VCaP (cell line): ENCODE results near the gene IER5.
"Not testable (repeated sequence)": the region's sequence is repeated elsewhere in the genome, so short reads cannot be mapped to it uniquely, and the experiment has no call there.

Experiments
- H3K27ac ChIP-seq: fragments of 450-650 bp; 2 replicates; pipeline ENCODE4 v1.5.1; 2017
- TF ChIP-seq, protein P1 (sequence below): fragments of 450-650 bp; conservative IDR thresholded peaks from 2 replicates; pipeline ENCODE4 v1.5.1; 2017; ENCODE audit warnings: mild to moderate bottlenecking, moderate library complexity

IER5 gene

DNA sequence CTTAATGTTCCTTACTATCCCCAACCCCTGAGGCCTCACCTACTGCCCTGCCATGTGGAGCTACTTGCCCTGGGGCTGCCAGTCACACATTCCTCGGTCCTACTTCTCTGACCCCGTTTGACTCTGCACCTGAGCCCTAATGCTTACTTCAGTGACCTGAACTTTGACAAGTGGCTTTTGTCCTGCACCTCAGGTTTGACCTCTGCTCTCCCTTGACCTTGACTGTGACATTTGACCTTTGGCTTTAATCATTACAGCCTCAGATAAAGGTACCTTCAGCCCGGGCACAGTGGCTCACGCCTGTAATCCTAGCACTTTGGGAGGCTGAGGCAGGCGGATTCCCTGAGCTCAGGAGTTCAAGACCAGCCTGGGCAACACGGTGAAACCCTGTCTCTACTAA lies 31.9 kb upstream of the IER5 start:
- TF ChIP-seq, protein P1, sequence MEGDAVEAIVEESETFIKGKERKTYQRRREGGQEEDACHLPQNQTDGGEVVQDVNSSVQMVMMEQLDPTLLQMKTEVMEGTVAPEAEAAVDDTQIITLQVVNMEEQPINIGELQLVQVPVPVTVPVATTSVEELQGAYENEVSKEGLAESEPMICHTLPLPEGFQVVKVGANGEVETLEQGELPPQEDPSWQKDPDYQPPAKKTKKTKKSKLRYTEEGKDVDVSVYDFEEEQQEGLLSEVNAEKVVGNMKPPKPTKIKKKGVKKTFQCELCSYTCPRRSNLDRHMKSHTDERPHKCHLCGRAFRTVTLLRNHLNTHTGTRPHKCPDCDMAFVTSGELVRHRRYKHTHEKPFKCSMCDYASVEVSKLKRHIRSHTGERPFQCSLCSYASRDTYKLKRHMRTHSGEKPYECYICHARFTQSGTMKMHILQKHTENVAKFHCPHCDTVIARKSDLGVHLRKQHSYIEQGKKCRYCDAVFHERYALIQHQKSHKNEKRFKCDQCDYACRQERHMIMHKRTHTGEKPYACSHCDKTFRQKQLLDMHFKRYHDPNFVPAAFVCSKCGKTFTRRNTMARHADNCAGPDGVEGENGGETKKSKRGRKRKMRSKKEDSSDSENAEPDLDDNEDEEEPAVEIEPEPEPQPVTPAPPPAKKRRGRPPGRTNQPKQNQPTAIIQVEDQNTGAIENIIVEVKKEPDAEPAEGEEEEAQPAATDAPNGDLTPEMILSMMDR, result no peak
- H3K27ac ChIP-seq, result no peak overlapping the region

DNA sequence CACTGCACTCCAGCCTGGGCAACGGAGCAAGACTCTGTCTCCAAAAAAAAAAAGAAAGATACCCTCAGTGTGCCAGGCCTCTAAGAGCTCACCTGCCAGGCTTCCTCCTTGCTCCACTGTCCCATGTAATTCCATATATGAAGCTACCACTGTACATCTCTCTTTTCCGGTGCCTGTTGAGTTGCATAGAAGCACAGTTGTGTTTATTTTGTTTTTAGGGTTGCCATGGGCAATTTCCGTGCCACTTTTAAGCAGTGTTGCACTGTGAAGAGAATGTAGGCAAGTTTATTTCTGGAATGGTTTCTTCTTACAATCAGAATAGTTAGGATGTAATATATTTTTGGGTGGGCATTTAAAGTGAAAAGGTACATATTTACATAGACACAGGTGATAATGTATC lies 31.4 kb upstream of the IER5 start:
- TF ChIP-seq, protein P1, result no peak
- H3K27ac ChIP-seq, result no peak overlapping the region

DNA sequence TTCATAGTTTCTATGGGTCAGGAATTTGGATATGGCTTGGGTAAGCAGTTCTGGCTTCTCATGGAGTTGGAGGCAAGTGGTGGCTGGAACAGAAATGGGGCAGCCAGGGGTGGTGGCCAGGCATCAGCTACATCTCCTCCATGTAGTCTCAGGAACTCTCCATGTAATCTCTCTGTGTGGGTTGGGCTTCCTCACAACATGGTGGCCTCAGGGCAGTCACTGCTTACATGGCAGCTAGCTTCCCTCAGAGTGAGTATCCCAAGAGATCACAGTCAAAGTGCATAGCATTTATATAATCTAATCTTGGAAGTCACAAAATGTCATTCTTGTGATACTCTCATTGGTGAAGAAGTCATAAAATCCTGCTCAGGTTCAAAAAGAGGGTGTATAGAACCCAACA lies 29.1 kb upstream of the IER5 start:
- H3K27ac ChIP-seq, result no peak overlapping the region
- TF ChIP-seq, protein P1, result no peak

DNA sequence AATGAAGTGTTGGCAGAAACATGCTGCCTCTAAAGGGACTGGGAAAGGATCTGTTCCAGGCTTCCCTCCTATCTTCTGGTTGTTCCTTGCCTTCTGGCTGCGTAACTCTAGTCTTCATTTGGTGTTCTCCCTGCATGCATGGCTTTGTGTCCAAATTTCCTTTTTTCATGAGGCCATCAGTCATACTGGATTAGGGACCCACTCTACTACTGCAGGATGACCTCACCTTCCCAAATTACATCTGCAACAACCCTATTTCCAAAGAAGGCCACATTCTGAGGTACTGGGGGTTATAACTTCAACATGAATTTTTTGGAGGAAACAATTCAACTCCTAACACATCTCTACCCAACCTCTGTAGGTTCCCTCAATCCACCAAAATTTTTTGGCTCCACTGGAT lies 28.4 kb upstream of the IER5 start:
- H3K27ac ChIP-seq, result no peak overlapping the region
- TF ChIP-seq, protein P1, result no peak

DNA sequence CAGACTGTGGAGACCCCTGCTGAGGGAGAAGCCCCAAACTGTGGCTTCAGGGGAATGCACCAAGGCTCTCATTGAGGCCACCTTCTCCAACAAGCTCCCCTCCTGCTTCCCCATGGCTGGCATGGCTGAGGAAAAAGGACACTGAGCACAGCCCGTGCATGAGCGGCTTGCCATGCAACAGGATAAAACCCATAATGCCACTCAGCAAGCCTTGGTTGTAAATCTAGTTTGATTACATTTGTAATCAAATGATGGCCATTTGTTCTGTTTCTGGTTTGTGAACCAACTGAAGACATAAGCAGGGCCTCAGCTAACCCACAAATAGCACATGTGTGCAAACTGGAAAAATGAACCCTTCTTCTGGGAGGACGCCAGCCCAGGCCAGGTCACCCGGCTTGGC lies 27.6 kb upstream of the IER5 start:
- H3K27ac ChIP-seq, result not testable (repeated sequence)

DNA sequence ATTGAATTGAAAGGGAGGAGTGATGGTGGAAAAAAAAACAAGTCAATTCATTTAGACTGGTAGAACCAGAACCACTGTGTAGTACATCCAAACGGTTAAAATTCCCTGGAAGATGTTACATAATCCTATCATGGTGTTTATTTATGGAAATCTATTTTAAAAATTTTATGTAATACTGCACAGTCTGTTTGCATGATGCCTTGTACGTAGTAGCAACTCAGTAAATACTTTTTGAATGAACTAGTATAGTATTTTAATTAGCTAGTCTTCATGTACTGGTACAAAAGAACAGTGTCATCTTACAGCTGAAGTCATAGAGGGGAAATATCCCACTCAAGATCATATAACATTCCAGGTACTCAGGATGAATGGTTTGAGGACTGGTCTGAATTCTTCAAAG lies 27.0 kb upstream of the IER5 start:
- no peak overlapping the region for H3K27ac ChIP-seq
- TF ChIP-seq, protein P1, result no peak

DNA sequence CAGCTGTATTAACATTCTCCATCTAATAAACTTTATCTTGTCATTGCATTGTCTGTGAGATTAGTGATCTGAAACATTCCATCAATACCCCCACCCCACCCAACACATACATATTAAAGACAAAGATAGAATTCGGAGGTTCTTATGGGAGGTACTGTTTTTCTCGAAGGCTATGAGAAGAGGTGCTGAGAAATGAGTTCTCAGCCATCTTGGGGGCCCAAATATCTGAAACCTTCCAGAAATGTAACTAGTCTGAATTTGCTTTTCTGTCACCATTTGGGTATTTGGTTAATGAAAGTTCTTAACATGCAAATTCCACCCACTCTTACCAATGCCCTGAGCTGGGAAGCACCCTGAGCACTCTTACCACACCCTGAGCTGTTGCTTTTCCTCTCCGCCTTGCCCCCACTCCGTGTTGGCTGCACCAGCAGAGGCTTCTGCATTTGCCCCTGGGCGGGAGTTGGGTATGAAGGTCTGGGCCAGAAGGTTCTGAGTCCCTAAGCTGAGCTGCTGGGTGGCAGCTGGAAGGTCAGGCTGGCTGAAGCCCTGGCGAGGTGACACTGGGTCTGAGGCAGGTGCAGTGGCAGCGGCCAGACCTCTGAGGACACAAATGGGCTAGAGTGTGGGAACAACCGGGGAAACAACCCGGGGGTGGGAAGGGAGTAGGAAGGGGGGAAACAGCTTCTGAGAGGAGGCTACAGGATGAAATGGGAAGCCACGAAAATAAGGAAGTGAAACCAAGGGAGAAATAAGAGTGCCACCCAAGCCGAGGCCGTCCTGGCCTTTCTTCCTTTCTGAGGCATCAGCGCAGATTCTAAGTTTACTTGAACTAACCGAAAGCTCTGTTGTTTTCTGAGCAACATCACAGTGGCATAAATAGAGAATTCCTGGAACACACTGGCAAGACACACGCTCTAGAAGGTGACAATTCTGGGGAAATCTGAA lies 26.3 kb upstream of the IER5 start:
- TF ChIP-seq, protein P1, result no peak
- H3K27ac ChIP-seq, result no peak overlapping the region

DNA sequence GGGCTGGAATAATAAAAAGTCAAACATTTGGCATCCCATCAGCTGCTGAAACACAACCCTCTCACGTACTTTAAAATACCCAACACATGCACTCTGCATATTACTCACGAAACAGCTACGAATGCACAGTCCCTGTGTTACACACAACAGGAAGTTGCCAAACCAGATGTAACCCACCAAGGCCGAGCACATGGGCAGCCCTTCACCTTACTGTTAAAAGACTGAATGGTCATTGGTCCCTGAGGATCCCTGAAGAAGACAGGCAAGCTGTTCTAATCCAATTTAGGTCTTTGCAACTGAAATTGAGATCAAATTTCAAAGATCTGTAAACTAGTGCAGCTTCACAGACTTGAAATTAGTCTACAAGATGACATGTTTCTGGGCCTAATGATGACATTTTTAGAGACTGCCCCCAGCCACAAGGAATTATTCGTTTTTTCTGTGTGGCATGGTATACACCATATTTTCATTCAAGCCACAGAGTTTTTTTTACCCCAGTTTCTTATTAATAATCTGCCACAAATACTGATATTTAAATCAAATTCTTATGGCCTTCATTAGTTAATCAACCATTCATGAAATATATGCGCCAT lies 25.6 kb upstream of the IER5 start:
- no peak overlapping the region for H3K27ac ChIP-seq
- TF ChIP-seq, protein P1, result no peak
